Keratinocyte (primary cell): Measurements from ENCODE around the gene CREBRF. TPM values are rescaled to one million over a fixed set of nuclear protein-coding genes. Genes with fewer than 3 reads are reported as not detected.

Experiments
- DNase-seq: peaks from one replicate; pipeline ENCODE4 v3.0.0-alpha.2; 2011; ENCODE audit warnings: low read depth, missing footprints, low spot score
- FAIRE-seq: peaks from 2 replicates; lab custom pipeline; 2011; peaks lifted over from hg19 to GRCh38; lab: Jason Lieb, UNC
- H2AFZ ChIP-seq: 2 replicates; pipeline ENCODE4 v1.6.0; 2012; ENCODE audit warnings: low read length, control low read depth, inconsistent platforms; ENCODE audit not compliant: control insufficient read depth
- H3K27ac ChIP-seq: 2 replicates; pipeline ENCODE4 v1.5.1; 2011; ENCODE audit warnings: low read length; ENCODE audit not compliant: control insufficient read depth, insufficient read depth
- H3K27me3 ChIP-seq: 3 replicates; pipeline ENCODE4 v1.6.0; 2011; ENCODE audit warnings: low read length; ENCODE audit not compliant: control insufficient read depth, insufficient read depth; ENCODE audit errors: extremely low read depth
- H3K36me3 ChIP-seq, 2 experiments: 2 replicates in 1 of 2; 3 replicates in 1 of 2; pipeline ENCODE4 v1.5.1; 2011; ENCODE audit warnings: low read length in 2 of 2, mild to moderate bottlenecking in 1 of 2; ENCODE audit not compliant: control insufficient read depth in 2 of 2, insufficient read depth in 2 of 2; ENCODE audit errors: extremely low read depth in 1 of 2
- H3K4me1 ChIP-seq: 3 replicates; pipeline ENCODE4 v1.5.1; 2011; ENCODE audit warnings: low read length; ENCODE audit not compliant: control insufficient read depth, insufficient read depth; ENCODE audit errors: extremely low read depth
- H3K4me2 ChIP-seq: 3 replicates; pipeline ENCODE4 v1.6.0; 2011; ENCODE audit warnings: low read depth, low read length; ENCODE audit not compliant: control insufficient read depth, insufficient read depth; ENCODE audit errors: extremely low read depth
- H3K4me3 ChIP-seq, 3 experiments: fragments of 200-600 bp in 1 of 3; sonication (generic) in 1 of 3; 2 replicates in 2 of 3; 3 replicates in 1 of 3; pipeline ENCODE4 v1.5.1; 2011 to 2016; ENCODE audit warnings: low read length in 3 of 3, mild to moderate bottlenecking in 3 of 3, control low read depth in 2 of 3, inconsistent platforms in 1 of 3, low read depth in 1 of 3, mixed read lengths in 1 of 3, mixed run types in 1 of 3, moderate library complexity in 1 of 3; ENCODE audit not compliant: control insufficient read depth in 2 of 3, insufficient read depth in 2 of 3; ENCODE audit errors: extremely low read depth in 1 of 3
- H3K79me2 ChIP-seq: 2 replicates; pipeline ENCODE4 v1.6.0; 2012; ENCODE audit warnings: low read length; ENCODE audit not compliant: control insufficient read depth, insufficient read depth
- H3K9ac ChIP-seq: 3 replicates; pipeline ENCODE4 v1.6.0; 2011; ENCODE audit warnings: low read length; ENCODE audit not compliant: control insufficient read depth, insufficient read depth; ENCODE audit errors: extremely low read depth
- H3K9me1 ChIP-seq: 3 replicates; pipeline ENCODE4 v1.6.0; 2011; ENCODE audit warnings: low read length; ENCODE audit not compliant: control insufficient read depth, insufficient read depth; ENCODE audit errors: extremely low read depth
- H3K9me3 ChIP-seq: 2 replicates; pipeline ENCODE4 v1.5.1; 2012; ENCODE audit warnings: low read depth, low read length; ENCODE audit not compliant: control insufficient read depth
- H4K20me1 ChIP-seq: 3 replicates; pipeline ENCODE4 v1.6.0; 2011; ENCODE audit warnings: low read length; ENCODE audit not compliant: control insufficient read depth, insufficient read depth; ENCODE audit errors: extremely low read depth
- EZH2 ChIP-seq: IDR thresholded peaks from one replicate; pipeline ENCODE4 v1.6.1; 2012; ENCODE audit warnings: inconsistent platforms, mild to moderate bottlenecking, low read length, moderate library complexity
- dilution Hi-C: fragments of 300-500 bp; cut with MboI; formaldehyde crosslinking; loops from one replicate; pipeline ENCODE4 v1.7.0; 2020; ENCODE audit warnings: low sequenced_read_pairs; ENCODE audit not compliant: extremely low pct_ligation_motif_present
- polyA plus RNA-seq, 5 experiments: library from polyadenylated mRNA; depleted of rRNA in 3 of 5; stranded (reverse) in 3 of 5; stranded (forward) in 1 of 5; unstranded in 1 of 5; fragments of >200 nt; gene quantifications; 1 replicate in 1 of 5; 2 replicates in 3 of 5; 3 replicates in 1 of 5; pipeline versions ENCODE4 v1.2.1 to v1.2.3, GENCODE V29; 2011 to 2012; ENCODE audit warnings: missing spikeins in 2 of 5, low read depth in 1 of 5, low replicate concordance in 1 of 5
- TF ChIP-seq, protein P1 (sequence below), 3 experiments: IDR thresholded peaks in 1 of 3; conservative IDR thresholded peaks in 1 of 3; optimal IDR thresholded peaks in 1 of 3; 2 replicates in 2 of 3; 3 replicates in 1 of 3; pipeline versions ENCODE3 to v1.5.1; 2011; ENCODE audit warnings: low read length in 3 of 3, mild to moderate bottlenecking in 3 of 3, moderate library complexity in 2 of 3, control low read depth in 1 of 3, inconsistent platforms in 1 of 3; ENCODE audit not compliant: insufficient read depth in 2 of 3; ENCODE audit errors: extremely low read depth in 1 of 3

CREBRF gene
- polyA plus RNA-seq, 1 donor (not counting 4 experiments of a cell fraction or from before 2014, with no cell fraction given): 4.1 TPM

DNA sequence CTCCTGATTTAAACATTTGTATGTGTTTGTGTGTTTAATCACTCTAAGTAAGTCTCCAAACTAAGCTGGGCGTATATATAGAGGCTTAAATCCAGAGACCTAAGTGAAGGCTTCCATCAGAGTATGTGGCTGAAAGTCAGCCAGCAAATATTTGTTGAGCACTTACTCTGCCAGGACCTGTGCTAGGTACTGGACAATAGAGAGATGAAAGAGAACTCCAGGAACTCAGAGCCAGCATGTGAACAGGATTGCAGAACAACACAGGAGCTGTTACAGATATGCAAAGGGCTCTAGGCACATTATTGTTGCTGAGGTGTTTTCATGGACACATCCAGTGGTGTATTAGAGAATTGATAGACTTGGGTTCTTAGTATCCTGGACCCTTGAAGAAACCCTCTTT lies 83.5 kb downstream of the CREBRF start:
- H3K27me3 ChIP-seq: no peaks in the 10 kb centered on the region
- TF ChIP-seq, protein P1, sequence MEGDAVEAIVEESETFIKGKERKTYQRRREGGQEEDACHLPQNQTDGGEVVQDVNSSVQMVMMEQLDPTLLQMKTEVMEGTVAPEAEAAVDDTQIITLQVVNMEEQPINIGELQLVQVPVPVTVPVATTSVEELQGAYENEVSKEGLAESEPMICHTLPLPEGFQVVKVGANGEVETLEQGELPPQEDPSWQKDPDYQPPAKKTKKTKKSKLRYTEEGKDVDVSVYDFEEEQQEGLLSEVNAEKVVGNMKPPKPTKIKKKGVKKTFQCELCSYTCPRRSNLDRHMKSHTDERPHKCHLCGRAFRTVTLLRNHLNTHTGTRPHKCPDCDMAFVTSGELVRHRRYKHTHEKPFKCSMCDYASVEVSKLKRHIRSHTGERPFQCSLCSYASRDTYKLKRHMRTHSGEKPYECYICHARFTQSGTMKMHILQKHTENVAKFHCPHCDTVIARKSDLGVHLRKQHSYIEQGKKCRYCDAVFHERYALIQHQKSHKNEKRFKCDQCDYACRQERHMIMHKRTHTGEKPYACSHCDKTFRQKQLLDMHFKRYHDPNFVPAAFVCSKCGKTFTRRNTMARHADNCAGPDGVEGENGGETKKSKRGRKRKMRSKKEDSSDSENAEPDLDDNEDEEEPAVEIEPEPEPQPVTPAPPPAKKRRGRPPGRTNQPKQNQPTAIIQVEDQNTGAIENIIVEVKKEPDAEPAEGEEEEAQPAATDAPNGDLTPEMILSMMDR (optimal IDR thresholded peaks at IDR 0.05 in 1 of 3, IDR thresholded peaks at IDR 0.05 in 1 of 3, conservative IDR thresholded peaks at IDR 0.05 in 1 of 3; ENCODE audit: extremely low read depth in 1 of 3, insufficient read depth in 2 of 3, low read length in 3 of 3): no peak
- TF ChIP-seq EZH2: no peak
- H3K27ac ChIP-seq: no peak overlapping the region
- H3K4me2 ChIP-seq: no peak overlapping the region
- no peaks in the 10 kb centered on the region for H3K79me2 ChIP-seq
- no peaks in the 10 kb centered on the region for H3K4me1 ChIP-seq
- no peaks in the 10 kb centered on the region for H3K36me3 ChIP-seq
- FAIRE-seq (no peak), DNase-seq (no peak)
- no peaks in the 10 kb centered on the region for H4K20me1 ChIP-seq
- no peak overlapping the region for H3K9ac ChIP-seq
- no peaks in the 10 kb centered on the region for H3K9me1 ChIP-seq
- H2AFZ ChIP-seq: no peak overlapping the region
- dilution Hi-C loops: no loop called here
- H3K4me3 ChIP-seq: no peak overlapping the region
- H3K9me3 ChIP-seq: no peaks in the 10 kb centered on the region

DNA sequence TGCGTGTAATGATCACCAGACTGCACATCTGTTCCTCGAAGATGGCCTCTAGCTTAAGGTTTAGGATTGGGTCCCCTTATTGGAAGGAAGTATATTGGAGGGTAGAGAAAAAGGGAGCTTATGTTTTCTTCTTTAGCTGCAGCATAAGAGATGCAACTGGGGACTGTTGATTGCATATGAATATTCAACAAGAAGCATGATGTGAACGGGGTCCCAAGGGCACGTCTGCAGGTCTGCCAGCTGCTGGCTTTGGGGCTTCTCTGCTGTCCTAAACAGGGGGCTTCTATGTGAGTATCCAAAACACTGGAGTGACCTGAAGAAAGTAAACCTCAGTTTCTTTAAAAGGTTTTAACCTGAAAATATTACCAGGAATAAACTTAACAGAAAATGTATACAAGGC lies 84.6 kb downstream of the CREBRF start:
- Histone ChIP-seq H3K9me1 (no peaks in the 10 kb centered on the region), H3K79me2 (no peaks in the 10 kb centered on the region), H2AFZ (no peak overlapping the region), H3K27ac (no peak overlapping the region), H3K27me3 (no peaks in the 10 kb centered on the region), H4K20me1 (no peaks in the 10 kb centered on the region), H3K9ac (no peak overlapping the region), H3K36me3 (no peaks in the 10 kb centered on the region), H3K4me1 (no peaks in the 10 kb centered on the region), H3K4me3 (no peak overlapping the region), H3K4me2 (no peak overlapping the region), H3K9me3 (no peaks in the 10 kb centered on the region)
- DNase-seq (no peak), FAIRE-seq (no peak)
- dilution Hi-C loops: no loop called here
- TF ChIP-seq EZH2: no peak
- TF ChIP-seq, protein P1 (optimal IDR thresholded peaks at IDR 0.05 in 1 of 3, IDR thresholded peaks at IDR 0.05 in 1 of 3, conservative IDR thresholded peaks at IDR 0.05 in 1 of 3; ENCODE audit: extremely low read depth in 1 of 3, insufficient read depth in 2 of 3, low read length in 3 of 3): no peak
